Body of pancreas (tissue), 4 donors: Measurements from ENCODE around the gene AWAT2. TPM values are rescaled to one million over a fixed set of nuclear protein-coding genes. Genes with fewer than 3 reads are reported as not detected.

Experiments used
- ATAC-seq: fragments of 150-250 bp; one replicate; pipeline ENCODE4 v1.9.1; 2016
- DNase-seq, 4 donors: peaks; one replicate each; pipeline ENCODE4 v3.0.0-alpha.2; 2019
- H3K27ac ChIP-seq, 4 donors: fragments of 200-600 bp; sonication (generic); 1 replicate in 3 of 4; 2 replicates in 1 of 4; pipeline versions ENCODE4 v1.5.1 to v1.6.1; 2016 to 2019; ENCODE audit warnings: mild to moderate bottlenecking in 1 of 4, mixed read lengths in 1 of 4, moderate library complexity in 1 of 4
- H3K27me3 ChIP-seq, 2 donors: fragments of 200-600 bp; sonication (generic); one replicate each; pipeline ENCODE4 v1.6.0; 2016; ENCODE audit warnings: mild to moderate bottlenecking in 1 of 2
- H3K36me3 ChIP-seq, 2 donors: fragments of 200-600 bp; sonication (generic); replicated peaks in 1 of 2; 2 replicates each; pipeline ENCODE4 v1.5.1; 2016; ENCODE audit warnings: low read depth in 2 of 2; ENCODE audit not compliant: insufficient read depth in 1 of 2
- H3K4me1 ChIP-seq: fragments of 200-600 bp; sonication (generic); one replicate; pipeline ENCODE4 v1.6.0; 2016
- H3K4me3 ChIP-seq, 2 donors: fragments of 200-600 bp; sonication (generic); 1 replicate in 1 of 2; 2 replicates in 1 of 2; pipeline ENCODE4 v1.5.1; 2016 to 2019
- H3K9me3 ChIP-seq, 3 donors: fragments of 200-600 bp; sonication (generic); 1 replicate in 2 of 3; 2 replicates in 1 of 3; pipeline ENCODE4 v1.5.1; 2016
- POLR2A ChIP-seq, 3 donors: fragments of 450-650 bp; IDR thresholded peaks; one replicate each; pipeline ENCODE4 v1.6.1; 2016; ENCODE audit warnings: antibody characterized with exemption in 3 of 3, mild to moderate bottlenecking in 2 of 3
- WGBS, 2 donors: methylation state at CpG; one replicate each; pipeline ENCODE4 v1.1.5; 2017; 5-methylcytosine and 5-hydroxymethylcytosine counted together
- intact Hi-C: fragments of 100-400 bp; cut with DNase I; formaldehyde crosslinking; loops from one replicate; pipeline ENCODE4 v1.15.1; 2023
- total RNA-seq, 2 donors: library from RNA; depleted of rRNA; stranded (reverse); fragments of >200 nt; gene quantifications; one replicate each; pipeline ENCODE4 v1.1.0, GENCODE V29; 2016
- TF ChIP-seq, protein P1 (sequence below), 7 experiments: fragments of 450-650 bp in 4 of 7; fragments of 200-600 bp in 3 of 7; sonication (generic) in 3 of 7; IDR thresholded peaks; one replicate each; pipeline ENCODE4 v1.5.1; 2016 to 2019; ENCODE audit warnings: antibody characterized with exemption in 7 of 7

Gene AWAT2
- total RNA-seq, 2 donors from 2014 or later, result not detected

DNA sequence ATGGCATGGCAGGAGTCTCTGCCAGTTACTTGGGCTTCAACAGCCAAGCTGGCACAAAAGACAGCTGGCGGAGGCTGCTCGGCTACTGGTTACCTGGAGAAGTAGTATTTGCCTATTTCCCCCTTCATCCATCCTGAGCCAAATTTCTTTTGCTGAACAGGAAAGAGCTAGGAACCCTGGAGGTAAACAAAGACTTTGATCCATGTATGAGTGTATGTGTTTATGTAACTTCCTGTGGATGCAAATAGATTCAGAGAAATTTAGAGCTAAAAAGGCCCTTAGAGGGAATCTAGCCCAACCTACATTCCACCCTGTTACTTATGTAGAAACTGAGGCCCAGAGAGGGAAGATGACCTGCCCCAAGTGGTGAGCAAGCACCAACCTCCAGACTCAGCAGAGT lies 11.2 kb downstream of the AWAT2 start:
- Histone ChIP-seq H3K36me3 (no peaks in the 10 kb centered on the region), H3K9me3 (no peaks in the 10 kb centered on the region), H3K4me1 (no peaks in the 10 kb centered on the region), H3K4me3 (no peak overlapping the region), H3K27me3 (no peaks in the 10 kb centered on the region), H3K27ac (no peak overlapping the region)
- intact Hi-C loops, result no loop called here
- TF ChIP-seq POLR2A (IDR thresholded peaks at IDR 0.05), result no peak
- TF ChIP-seq, protein P1, sequence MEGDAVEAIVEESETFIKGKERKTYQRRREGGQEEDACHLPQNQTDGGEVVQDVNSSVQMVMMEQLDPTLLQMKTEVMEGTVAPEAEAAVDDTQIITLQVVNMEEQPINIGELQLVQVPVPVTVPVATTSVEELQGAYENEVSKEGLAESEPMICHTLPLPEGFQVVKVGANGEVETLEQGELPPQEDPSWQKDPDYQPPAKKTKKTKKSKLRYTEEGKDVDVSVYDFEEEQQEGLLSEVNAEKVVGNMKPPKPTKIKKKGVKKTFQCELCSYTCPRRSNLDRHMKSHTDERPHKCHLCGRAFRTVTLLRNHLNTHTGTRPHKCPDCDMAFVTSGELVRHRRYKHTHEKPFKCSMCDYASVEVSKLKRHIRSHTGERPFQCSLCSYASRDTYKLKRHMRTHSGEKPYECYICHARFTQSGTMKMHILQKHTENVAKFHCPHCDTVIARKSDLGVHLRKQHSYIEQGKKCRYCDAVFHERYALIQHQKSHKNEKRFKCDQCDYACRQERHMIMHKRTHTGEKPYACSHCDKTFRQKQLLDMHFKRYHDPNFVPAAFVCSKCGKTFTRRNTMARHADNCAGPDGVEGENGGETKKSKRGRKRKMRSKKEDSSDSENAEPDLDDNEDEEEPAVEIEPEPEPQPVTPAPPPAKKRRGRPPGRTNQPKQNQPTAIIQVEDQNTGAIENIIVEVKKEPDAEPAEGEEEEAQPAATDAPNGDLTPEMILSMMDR (IDR thresholded peaks at IDR 0.05), result no peak
- no peak for ATAC-seq
- 80% methylated on average over 1 of the region's 2 CpGs; no CpG with 5 or more reads in 1 of the 2 donors for WGBS, 2 donors
- no peak for DNase-seq

DNA sequence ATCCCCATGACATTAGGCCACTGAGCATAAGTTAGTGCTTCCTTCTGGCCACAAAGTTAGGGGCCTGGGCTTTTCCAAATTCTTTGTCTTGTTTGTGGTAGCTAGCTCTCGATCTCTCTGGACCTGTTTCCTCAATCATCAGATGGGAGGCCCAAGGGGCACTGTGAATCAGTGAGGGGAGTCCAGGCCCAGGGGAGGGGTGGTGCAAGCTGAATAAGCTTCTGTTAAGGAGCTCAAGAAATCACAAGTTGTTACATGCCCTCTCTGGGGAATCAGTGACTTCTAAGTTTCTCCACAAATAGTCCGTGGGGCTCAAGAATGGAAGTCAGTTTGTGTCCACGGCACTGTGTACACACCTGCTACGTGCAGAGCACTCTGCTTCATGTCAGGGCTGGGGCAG lies 15.1 kb downstream of the AWAT2 start:
- H3K36me3 ChIP-seq, result no peaks in the 10 kb centered on the region
- H3K27ac ChIP-seq, result no peak overlapping the region
- no peak overlapping the region for H3K4me3 ChIP-seq
- 84 to 100% methylated on average over 2 to 4 of the region's 4 CpGs for WGBS, 2 donors
- no peaks in the 10 kb centered on the region for H3K9me3 ChIP-seq
- no peaks in the 10 kb centered on the region for H3K27me3 ChIP-seq
- DNase-seq (no peak), ATAC-seq (no peak)
- H3K4me1 ChIP-seq, result no peaks in the 10 kb centered on the region
- TF ChIP-seq, protein P1 (IDR thresholded peaks at IDR 0.05), result no peak
- no peak for TF ChIP-seq POLR2A (IDR thresholded peaks at IDR 0.05)
- intact Hi-C loops, result no loop called here

DNA sequence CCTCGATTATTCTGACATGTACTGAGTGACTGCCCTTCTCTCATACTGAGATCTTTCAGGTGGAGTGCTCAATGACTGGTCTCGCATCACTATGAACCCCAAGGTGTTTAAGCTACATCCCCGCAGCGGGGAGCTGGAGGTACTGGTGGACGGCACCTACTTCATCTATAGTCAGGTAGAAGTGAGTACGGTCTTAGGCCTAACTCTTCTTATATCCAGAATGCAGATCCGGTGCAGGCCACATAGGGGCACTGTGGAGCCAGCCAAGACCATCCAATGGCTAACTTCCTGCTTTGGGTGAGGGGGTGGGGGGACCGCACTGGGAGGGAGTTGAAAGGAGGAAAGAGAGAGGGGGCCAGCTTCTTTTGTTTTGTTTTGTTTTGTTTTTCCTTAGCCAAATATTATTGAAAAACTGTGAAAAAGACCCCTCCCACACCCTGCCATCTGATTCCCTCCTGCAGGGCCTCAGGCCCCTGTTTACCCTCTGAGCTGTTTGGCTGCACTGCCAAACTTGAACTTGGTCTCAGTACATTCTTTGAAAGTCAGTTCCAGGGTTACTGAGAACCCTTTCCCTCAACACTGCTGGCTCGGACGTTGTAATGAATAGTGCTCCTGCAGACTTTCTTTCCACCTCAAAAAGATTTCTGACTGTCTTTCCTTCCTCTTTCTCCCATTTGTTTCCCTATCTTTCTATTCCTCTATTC lies 16.2 kb downstream of the AWAT2 start:
- Histone ChIP-seq H3K4me3 (no peak overlapping the region), H3K27ac (no peak overlapping the region), H3K9me3 (no peaks in the 10 kb centered on the region), H3K27me3 (no peaks in the 10 kb centered on the region), H3K4me1 (no peaks in the 10 kb centered on the region), H3K36me3 (no peaks in the 10 kb centered on the region)
- peak in 1 of 4 donors; percentile 33 for DNase-seq
- TF ChIP-seq, protein P1 (IDR thresholded peaks at IDR 0.05), result peak in 5 of 7 experiments; percentile 15 to 30 (median 24)
- TF ChIP-seq POLR2A (IDR thresholded peaks at IDR 0.05), result no peak
- intact Hi-C loops, result no loop called here
- no peak for ATAC-seq
- WGBS, 2 donors, result 69 to 70% methylated on average over 8 to 10 of the region's 10 CpGs

DNA sequence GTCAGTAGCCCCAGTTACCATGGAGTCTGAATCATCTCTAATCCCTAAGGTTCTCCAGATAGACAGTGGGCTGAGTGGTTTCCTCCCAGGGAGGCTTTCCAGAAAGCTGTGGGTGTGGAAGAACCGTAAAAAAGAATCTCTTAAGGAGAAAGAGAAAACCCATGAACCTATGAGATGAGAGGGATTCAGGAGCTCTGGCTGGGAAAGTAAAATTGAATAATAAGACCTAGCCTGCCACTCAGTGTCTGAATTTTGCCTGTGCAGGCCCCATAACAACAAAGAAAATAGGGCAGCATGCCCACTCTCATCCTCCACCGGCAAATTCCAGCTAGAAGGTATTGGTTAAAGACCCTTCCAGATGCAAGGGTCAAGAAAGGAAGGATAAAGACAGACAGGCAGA lies 16.9 kb downstream of the AWAT2 start:
- H3K36me3 ChIP-seq, result no peaks in the 10 kb centered on the region
- H3K27ac ChIP-seq, result no peak overlapping the region
- ATAC-seq (no peak), DNase-seq (no peak)
- no peaks in the 10 kb centered on the region for H3K4me1 ChIP-seq
- H3K27me3 ChIP-seq, result no peaks in the 10 kb centered on the region
- TF ChIP-seq POLR2A (IDR thresholded peaks at IDR 0.05), result no peak
- TF ChIP-seq, protein P1 (IDR thresholded peaks at IDR 0.05), result no peak
- intact Hi-C loops, result no loop called here
- 68 to 74% methylated on average over 2 of the region's 2 CpGs for WGBS, 2 donors
- H3K9me3 ChIP-seq, result no peaks in the 10 kb centered on the region
- H3K4me3 ChIP-seq, result no peak overlapping the region

DNA sequence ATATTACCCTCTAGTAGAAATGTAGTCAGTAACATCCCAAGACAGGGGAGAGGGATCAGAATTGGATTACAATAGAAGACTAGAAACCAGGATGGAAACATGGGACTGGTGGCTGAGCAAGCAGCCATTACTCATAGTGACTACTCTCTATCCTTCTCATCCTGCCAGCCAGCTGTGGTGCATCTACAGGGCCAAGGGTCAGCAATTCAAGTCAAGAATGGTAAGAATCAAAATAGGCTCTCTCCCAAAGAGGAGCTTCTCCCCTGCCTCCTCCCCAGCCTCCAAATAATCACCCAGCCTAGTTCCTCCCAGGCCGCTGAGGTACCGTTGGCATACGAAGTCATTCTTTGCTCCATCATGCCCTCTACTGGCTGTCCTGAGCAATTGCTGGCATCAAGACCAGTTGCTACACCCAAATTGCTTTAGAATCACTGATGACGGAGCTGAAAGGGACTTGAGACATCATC lies 19.4 kb downstream of the AWAT2 start:
- intact Hi-C loops, result no loop called here
- 9 to 22% methylated on average over 4 of the region's 4 CpGs for WGBS, 2 donors
- ATAC-seq, result no peak
- H3K27ac ChIP-seq, result no peak overlapping the region
- no peaks in the 10 kb centered on the region for H3K9me3 ChIP-seq
- H3K27me3 ChIP-seq, result no peaks in the 10 kb centered on the region
- H3K36me3 ChIP-seq, result no peaks in the 10 kb centered on the region
- H3K4me3 ChIP-seq, result no peak overlapping the region
- TF ChIP-seq, protein P1 (IDR thresholded peaks at IDR 0.05), result peak; percentile 36 to 73 (median 60)
- no peak for TF ChIP-seq POLR2A (IDR thresholded peaks at IDR 0.05)
- H3K4me1 ChIP-seq, result no peaks in the 10 kb centered on the region
- peak in 3 of 4 donors; percentile 32 to 45 (median 37) for DNase-seq
